Endothelial cell of umbilical vein (primary cell): ENCODE results near the gene MBOAT1.

Source experiments
- CTCF ChIP-seq, 2 donors: IDR thresholded peaks; 1 replicate in 1 of 2; 2 replicates in 1 of 2; pipeline ENCODE4 v1.5.1; 2011; ENCODE audit warnings: low read length in 2 of 2, mild to moderate bottlenecking in 2 of 2, moderate library complexity in 2 of 2, control low read depth in 1 of 2, inconsistent platforms in 1 of 2, low read depth in 1 of 2; ENCODE audit not compliant: insufficient read depth in 1 of 2; ENCODE audit errors: extremely low read depth in 1 of 2
- POLR2A ChIP-seq: IDR thresholded peaks from 2 replicates; pipeline ENCODE4 v1.6.1; 2012; ENCODE audit warnings: low read depth, mild to moderate bottlenecking, control low read depth, low read length

DNA sequence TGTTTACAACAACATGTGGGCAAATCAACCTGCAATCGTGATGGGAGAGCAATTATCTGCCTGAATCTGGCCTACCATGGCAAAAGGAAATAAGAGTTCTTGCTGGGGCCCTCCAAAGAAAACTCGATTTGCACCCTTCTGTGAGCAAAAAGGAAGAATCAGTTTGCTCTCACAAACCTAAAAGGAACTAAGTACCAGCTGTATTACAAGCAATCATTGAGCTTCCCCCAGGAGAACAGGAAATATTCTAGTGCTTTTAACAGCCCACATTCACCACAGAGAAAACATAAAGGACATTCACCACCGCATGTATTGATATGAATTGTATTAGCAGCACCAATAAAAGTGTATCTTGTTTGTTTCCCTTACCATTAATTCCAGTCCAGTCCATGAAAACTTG, 75.0 kb downstream of the MBOAT1 start:
- no peak for TF ChIP-seq POLR2A
- no peak for TF ChIP-seq CTCF (IDR thresholded peaks at IDR 0.05; ENCODE audit: extremely low read depth in 1 of 2, insufficient read depth in 1 of 2, low read depth in 1 of 2, low read length in 2 of 2)
